Activated CD4-positive, alpha-beta T cell treated with anti-CD3 and anti-CD28 coated beads for 4 hours (primary cell): ENCODE results near the gene PCSK7.

Source experiments
- DNase-seq, 2 donors: peaks; one replicate each; pipeline ENCODE4 v3.0.0-alpha.2; 2020

PCSK7 gene

GRCh38 chr11:117230999-117231841 lies 653 bp downstream of the PCSK7 start:
- no peak for DNase-seq

GRCh38 chr11:117230286-117230961 lies 1.4 kb downstream of the PCSK7 start:
- peak; percentile 44 to 54 for DNase-seq

GRCh38 chr11:117229931-117230285 lies 2.0 kb downstream of the PCSK7 start:
- DNase-seq: no peak

DNA sequence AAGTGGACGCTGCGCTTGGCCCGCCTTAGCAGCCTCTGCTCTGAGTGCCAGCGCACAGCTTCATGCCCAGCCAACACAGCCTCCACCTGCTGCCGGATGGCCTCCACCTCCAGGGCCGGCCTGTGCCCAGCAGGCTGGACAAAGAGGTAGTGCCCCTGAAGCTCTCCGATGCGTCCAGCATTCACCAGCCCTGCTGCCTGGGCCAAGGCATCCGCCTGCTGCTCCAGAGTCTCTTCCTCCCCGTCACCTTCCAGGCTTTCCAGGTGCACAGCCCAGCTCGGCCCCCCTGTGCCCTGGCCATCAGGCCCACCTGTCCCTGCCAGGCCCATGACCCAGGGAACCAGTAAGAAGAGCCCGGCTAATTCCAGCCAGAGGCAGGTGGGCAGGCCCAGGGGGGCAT lies 2.5 kb downstream of the PCSK7 start:
- no peak for DNase-seq

DNA sequence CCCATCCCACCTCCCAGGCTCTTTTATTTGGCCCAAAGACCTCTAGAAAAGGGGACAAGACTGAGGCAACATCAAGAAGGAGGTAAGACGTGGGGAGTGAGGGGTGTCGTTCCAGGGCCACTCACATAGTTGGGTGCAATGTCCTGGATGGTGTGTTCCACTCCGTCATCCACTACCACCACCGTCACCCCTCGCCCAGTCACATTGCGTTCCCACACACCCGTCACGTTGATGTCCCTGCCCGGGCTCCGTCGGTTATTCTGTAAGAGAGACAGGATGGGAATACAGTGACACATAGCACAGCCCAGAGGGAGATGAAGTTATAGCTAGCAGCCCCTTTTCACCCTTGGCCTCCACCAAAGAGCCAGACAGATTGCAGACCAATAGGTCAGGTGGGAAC lies 3.8 kb downstream of the PCSK7 start:
- no peak for DNase-seq

DNA sequence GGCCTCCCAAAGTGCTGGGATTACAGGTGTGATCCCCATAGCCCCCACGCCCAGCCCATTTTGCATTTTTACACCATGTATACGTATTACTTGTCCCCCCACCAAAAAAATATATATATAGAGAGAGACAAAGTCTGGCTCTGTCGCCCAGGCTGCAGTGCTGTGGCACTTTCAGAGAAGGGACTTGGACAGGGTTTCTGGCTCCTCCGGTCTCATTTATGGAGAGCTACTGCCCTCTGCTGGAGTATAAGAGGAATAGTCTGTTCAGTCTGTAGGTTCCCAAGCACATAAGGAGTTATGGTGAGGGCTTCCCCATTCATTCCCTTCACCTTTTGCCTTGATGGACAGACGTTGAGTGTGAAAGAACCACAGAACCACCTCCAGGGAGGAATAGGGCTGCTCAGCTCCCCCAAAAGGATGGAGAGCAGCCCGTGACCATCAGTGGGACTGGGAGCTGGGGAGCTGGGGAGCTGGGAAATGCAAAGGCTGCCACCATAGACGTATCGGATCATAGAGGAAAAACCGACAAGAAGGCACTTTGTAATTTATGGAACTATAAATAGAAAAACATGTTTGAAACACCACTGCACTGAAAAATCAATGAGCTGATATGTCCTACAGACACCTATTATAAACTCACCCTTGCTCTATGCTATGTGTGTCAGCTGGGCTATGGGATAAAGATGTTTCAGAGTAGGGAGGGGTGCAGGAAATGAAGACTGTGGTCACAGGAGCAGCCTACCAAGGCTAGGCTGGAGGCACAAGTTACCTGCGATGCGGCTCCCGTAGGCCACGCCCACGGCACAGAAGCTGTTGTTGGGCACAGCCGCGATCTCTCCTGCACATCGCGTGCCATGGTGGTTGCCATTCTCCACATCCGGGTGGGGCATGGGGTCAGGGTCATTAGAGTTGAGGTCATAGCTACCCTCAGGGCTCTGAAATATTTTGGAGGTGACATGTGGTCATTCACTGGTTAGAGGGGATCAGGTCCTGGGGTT lies 5.2 kb downstream of the PCSK7 start:
- DNase-seq: peak; percentile 41 to 43

DNA sequence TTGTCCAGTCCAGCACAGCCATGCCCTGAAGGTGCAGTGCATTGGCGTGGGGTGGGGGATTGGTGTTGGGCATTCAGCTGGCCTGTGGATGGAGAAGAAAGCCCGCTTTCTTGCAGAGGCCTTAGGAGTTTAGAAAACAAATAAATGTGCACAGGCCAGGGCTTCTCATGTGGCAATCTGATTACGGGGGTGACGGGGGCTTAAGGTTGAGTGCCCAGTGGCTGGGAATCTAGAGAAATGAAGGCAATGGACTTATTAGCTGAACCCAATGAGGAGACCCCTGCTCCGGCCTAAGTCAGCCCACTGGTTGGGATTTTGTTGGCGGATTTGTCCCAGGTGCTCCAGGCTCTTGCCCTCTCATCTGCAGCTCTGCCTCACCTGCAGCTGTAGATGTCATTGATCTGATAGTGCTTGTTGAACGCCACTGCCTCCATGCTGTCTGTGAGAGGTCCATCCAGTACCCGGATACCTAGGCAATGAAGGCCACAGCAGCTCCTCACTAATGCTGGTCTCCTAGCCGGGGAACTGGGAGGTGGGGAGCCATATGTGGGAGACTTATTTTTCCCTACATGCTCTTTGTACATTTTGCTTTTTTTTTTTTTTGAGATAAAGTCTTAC lies 6.2 kb downstream of the PCSK7 start:
- DNase-seq: no peak

- DNase-seq: no peak
Measured at GRCh38 chr11:117223741-117224689, 7.9 kb downstream of the PCSK7 start.

DNA sequence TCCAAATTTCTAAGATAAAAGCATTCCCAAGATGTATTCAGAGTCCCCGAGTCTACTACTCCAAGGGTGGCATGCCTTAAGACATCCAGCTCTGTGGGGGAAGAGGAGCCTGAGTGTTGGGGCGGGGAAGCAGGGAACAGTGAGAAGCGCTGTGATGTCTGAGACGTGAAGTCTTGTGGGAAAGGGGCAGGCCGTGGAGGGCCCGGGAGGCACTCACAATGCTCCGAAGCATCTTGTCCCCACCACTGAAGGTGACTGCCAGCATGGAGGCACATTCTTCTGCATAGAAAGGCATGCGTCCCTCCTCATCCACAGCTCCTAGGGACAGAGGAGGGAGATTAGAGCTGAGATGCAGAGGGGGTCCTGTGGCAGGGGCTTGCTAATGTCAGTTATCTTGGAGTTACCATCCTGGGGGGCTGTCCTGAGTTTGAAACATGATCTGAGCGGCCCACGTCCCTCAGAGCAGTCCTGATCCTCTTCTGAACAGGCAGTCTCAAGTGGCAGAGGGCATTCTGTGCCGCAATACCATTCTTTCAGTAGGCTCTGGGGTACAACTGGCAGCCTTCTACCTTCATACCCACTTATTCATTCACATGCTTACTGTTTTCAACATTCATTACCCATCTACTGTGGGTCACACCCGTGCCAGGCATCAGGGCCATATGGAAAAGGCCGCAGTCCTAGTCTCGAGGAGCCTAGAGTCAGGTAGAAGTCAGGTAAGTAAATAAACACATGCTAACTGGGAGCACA lies 8.7 kb downstream of the PCSK7 start:
- no peak for DNase-seq

DNA sequence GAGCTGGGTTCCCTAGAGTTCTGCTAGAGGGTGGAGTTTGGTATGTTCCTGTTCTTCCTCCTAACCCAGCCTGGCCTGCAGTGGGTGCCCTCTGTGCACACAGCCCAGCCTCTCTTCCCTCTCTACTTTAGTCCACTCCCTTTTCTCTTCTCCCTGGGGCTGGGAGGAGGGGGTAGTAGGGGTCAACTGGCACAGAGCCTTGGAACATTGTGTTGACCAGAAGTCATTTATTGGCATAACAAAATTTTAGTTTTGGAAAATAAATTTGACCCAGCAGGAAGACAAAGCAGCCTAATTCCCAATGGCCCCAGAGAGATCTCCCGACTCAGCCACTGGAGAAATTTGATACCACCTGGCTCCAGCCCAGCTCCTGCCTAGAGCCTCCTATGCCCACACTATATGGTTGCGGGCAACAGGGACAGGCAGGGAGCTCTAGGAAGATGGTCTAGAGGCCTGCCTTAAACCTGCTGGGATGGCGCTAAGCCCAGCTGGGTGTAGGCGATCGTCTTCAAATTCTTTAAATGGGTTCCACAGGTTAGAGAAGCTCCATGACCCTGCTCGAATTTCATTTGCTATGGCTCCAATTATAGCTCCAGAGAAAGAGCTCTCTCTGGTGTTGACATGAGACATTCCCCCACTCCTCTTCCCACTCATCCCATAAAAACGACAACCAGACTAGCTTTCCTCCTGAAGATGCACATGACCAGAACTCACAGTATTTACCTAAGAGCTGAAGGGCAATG lies 9.9 kb downstream of the PCSK7 start:
- DNase-seq: no peak

DNA sequence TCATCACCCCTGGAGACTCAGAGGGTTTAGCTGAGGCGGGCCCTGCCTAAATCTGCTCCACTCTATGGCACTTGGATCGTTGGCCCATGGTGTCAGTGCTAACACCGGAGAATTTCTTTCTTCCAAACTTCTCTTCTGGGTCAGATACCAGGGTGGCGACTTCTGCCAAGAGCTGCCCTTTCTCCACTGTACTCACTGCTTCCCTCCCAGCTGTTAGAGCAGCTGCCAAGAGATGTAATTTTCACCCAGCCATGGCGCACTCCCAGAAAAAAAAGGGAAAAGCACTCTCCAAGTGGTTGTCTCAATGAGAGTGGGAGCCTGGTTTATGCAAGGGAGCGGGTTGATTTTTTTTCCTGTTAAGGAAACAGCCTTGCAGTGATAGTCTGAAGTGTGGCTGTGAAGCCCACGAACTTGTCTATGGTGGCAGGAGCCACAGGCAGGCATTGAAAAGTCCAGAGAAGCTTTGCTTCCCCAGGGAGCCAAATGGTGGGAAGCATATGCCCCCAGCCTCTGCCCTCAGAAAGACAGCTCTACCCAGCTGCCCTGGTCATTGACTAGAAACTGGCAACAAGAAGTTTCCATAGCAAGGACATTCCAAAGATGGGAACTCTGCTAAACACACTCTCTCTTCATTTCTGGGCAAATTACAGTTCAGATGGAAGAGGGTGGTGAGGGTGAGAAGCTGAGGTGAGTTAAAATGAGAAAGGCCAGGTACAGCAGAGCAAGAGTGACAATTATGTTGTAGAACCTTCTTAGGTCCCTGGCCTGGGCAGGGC lies 10.7 kb downstream of the PCSK7 start:
- no peak for DNase-seq

DNA sequence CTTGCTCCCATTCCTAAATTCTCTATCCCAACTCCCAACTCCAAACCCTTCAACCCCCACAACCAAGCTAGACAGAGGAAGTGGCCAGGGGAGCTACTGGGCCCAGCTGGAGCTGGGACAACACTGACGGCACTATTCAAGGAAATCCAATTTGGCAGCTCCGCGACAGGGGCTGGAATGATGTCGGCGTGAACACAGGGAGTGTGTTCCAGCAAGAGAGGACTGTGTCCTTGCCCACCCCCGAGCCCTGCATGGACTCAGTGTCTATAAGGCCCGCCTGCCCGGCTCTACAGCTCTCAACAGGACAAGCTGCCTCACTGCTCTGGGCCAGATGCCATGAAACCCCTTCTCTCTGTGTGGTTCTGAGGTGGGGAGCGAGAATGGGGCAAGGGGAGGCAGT lies 11.3 kb downstream of the PCSK7 start:
- DNase-seq: no peak

DNA sequence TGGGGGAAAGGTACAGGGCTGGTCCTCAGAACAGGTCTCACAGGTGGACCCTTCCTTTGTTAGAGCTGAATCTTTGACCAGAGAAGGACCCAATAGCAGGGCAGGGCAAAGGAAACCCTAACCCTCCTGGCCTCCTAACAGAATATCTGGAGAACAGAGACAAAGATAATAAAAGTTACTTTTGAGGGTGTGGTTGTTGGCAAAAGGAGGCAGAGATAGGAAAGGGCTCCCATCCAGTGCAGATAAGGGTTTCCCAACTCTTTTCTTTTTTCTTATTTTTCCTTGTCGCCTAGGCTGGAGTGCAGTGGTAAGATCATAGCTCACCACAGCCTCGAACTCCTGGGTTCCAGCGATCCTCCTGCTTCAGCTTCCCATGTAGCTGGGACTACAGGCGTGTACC lies 11.9 kb downstream of the PCSK7 start:
- no peak for DNase-seq

DNA sequence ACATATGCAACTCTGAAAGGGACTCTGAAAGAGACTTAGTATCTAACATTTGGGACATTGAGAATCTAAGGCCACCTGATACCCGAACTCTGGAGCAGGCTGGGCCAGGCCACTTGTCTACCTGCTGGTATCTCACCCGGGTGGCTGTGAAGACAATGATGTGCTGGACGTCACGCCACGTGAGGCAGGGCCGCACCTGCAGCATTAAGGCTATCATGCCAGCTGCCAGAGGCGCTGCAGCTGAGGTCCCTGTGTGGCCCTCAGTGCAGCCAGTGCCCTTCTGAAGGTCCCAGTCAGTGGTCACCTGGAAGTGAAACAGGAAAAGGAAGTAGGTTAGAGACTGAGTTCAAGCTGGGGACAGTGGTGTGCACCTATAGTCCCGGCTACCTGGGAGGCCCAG lies 12.4 kb downstream of the PCSK7 start:
- no peak for DNase-seq

GRCh38 chr11:117219001-117219400 lies 12.9 kb downstream of the PCSK7 start:
- DNase-seq: no peak

DNA sequence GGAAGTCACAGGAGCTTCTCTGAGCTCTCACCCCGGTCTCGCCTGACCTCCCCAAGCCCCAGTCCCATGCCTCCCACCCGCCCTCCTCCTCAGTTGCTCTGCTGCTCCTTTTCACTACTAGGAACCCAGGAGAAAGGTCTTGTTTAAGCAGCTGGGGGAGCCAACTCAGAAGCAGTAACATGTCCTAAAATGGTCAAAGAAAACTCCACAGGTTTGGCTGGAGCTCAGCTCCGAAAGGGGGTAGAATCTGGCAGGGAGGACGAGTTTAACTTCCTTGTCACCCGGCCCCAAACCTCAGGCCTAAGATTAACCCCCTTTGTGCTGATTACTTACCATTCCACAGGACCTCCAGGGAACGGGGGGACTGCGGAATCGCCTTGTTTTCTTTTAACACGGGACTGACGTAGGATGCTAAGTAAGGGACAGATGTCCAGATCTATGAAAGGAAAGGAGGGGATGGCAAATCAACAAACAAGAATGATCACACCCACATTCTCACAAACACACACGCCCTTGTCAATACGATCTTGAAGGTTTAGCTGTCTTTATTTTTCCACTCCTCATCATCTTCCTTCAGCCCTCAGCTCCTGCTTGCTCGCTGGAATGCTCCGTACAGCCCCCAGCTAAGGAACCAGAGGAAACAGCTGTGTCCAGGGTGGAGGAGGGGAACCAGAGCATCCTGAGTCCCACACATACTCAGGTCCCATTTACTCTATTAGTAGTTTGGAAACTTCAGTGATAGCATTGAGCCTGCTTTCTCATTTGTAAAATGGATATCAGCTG lies 13.5 kb downstream of the PCSK7 start:
- DNase-seq: no peak

- no peak for DNase-seq
Measured at GRCh38 chr11:117217141-117218084, 14.5 kb downstream of the PCSK7 start.
